ENCODE measurements around the gene PSMB4. TPM values are rescaled to one million over a fixed set of nuclear protein-coding genes. Genes with fewer than 3 reads are reported as not detected.
"Not testable (repeated sequence)": the region's sequence is repeated elsewhere in the genome, so short reads cannot be mapped to it uniquely, and the experiment has no call there.

PSMB4 gene
- total RNA-seq, 2 donors from 2014 or later, result 179 to 273 TPM

GRCh38 chr1:151435174-151435573, 35.8 kb downstream of the PSMB4 start:
- Histone ChIP-seq H3K4me1 (no peaks in the 10 kb centered on the region), H3K9me3 (no peaks in the 10 kb centered on the region), H3K36me3 (peaks cover 3% of the 10 kb centered on the region), H3K27me3 (no peaks in the 10 kb centered on the region), H3K4me3 (no peak overlapping the region), H3K27ac (no peak overlapping the region), H3K9ac (ENCODE audit: low read depth in 2 of 2, low read length in 2 of 2) (no peak overlapping the region)
- TF ChIP-seq, protein P1, sequence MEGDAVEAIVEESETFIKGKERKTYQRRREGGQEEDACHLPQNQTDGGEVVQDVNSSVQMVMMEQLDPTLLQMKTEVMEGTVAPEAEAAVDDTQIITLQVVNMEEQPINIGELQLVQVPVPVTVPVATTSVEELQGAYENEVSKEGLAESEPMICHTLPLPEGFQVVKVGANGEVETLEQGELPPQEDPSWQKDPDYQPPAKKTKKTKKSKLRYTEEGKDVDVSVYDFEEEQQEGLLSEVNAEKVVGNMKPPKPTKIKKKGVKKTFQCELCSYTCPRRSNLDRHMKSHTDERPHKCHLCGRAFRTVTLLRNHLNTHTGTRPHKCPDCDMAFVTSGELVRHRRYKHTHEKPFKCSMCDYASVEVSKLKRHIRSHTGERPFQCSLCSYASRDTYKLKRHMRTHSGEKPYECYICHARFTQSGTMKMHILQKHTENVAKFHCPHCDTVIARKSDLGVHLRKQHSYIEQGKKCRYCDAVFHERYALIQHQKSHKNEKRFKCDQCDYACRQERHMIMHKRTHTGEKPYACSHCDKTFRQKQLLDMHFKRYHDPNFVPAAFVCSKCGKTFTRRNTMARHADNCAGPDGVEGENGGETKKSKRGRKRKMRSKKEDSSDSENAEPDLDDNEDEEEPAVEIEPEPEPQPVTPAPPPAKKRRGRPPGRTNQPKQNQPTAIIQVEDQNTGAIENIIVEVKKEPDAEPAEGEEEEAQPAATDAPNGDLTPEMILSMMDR (IDR thresholded peaks at IDR 0.05), result no peak
- intact Hi-C loops (cut with DNase I), result no loop called here
- DNase-seq, result no peak

- TF ChIP-seq, protein P1 (IDR thresholded peaks at IDR 0.05), result no peak
- no peak for DNase-seq
- Histone ChIP-seq H3K27me3 (no peaks in the 10 kb centered on the region), H3K4me1 (no peaks in the 10 kb centered on the region), H3K9me3 (no peaks in the 10 kb centered on the region), H3K27ac (no peak overlapping the region), H3K9ac (ENCODE audit: low read depth in 2 of 2, low read length in 2 of 2) (no peak overlapping the region), H3K36me3 (no peaks in the 10 kb centered on the region), H3K4me3 (no peak overlapping the region)
- intact Hi-C loops (cut with DNase I), result no loop called here
Measured at GRCh38 chr1:151436985-151437384, 37.6 kb downstream of the PSMB4 start.

- H3K4me1 ChIP-seq; H3K27me3 ChIP-seq; H3K9me3 ChIP-seq; DNase-seq; H3K9ac ChIP-seq (ENCODE audit: low read depth in 2 of 2, low read length in 2 of 2); H3K27ac ChIP-seq; intact Hi-C loops (cut with DNase I); H3K4me3 ChIP-seq; H3K36me3 ChIP-seq: not testable (repeated sequence)
Measured at GRCh38 chr1:151437396-151437795, 38.0 kb downstream of the PSMB4 start.

DNA sequence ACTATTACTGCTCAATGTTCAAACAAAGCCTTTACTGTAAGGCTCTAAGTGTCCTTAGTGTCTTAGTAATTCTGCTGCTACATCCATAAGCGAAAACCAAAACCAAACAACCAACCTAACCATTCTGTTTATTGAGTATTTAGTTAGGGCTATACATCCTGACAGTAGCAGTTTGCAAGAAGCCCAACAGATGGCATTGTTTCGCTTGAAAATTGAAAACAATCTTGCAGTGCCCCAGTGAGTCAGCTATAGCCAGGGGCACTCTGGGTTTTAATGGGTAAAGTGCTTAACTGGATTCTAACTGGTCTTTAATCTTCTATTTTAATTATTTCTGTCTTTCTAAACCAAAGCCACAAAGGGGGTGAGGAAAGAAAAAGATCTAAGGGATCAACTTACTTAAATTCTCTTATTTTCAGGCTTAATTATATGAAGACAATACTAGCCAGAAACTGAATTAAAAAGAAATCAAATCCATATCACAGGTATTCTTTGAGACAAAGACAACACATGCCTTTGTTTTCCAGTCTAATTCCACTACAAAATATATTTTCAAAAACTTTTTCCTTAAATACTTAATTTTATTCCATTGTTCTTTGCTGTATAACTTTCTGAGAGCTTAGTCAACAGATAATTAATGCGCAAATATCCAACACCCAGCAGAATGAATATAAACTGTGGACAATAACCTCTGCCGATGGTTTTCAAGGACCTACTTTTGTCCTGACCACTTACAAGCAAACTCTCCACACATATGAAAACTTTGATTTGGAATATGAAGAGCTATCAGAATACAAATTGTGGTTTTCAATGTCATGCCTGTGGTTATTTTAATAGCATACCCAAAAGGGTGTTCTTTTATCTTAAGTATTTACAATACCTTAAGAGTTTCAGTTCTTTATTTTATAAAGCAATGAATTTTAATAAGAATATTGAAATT, 44.7 kb downstream of the PSMB4 start:
- H3K9ac ChIP-seq (ENCODE audit: low read depth in 2 of 2, low read length in 2 of 2), result no peak overlapping the region
- TF ChIP-seq, protein P1 (IDR thresholded peaks at IDR 0.05), result peak; percentile 77
- H3K36me3 ChIP-seq, result no peaks in the 10 kb centered on the region
- no peaks in the 10 kb centered on the region for H3K9me3 ChIP-seq
- no peaks in the 10 kb centered on the region for H3K4me1 ChIP-seq
- H3K27ac ChIP-seq, result no peak overlapping the region
- DNase-seq, result peak; percentile 79
- intact Hi-C loops (cut with DNase I), result loop anchor here (10.0 kb wide), 2 partner anchors 151 to 291 kb away; no protein-coding TSS in a partner anchor
- H3K4me3 ChIP-seq, result no peak overlapping the region
- H3K27me3 ChIP-seq, result no peaks in the 10 kb centered on the region

GRCh38 chr1:151444783-151445177, 45.4 kb downstream of the PSMB4 start:
- TF ChIP-seq, protein P1 (IDR thresholded peaks at IDR 0.05), result no peak
- H3K9me3 ChIP-seq, result no peaks in the 10 kb centered on the region
- no peaks in the 10 kb centered on the region for H3K27me3 ChIP-seq
- intact Hi-C loops (cut with DNase I), result loop anchor here (10.0 kb wide), 2 partner anchors 150 to 290 kb away; no protein-coding TSS in a partner anchor
- H3K36me3 ChIP-seq, result no peaks in the 10 kb centered on the region
- no peak overlapping the region for H3K27ac ChIP-seq
- H3K4me3 ChIP-seq, result no peak overlapping the region
- H3K4me1 ChIP-seq, result no peaks in the 10 kb centered on the region
- no peak overlapping the region for H3K9ac ChIP-seq (ENCODE audit: low read depth in 2 of 2, low read length in 2 of 2)
- no peak for DNase-seq

GRCh38 chr1:151447696-151448095, 48.3 kb downstream of the PSMB4 start:
- TF ChIP-seq, protein P1 (IDR thresholded peaks at IDR 0.05), result no peak
- H3K4me1 ChIP-seq, result no peaks in the 10 kb centered on the region
- intact Hi-C loops (cut with DNase I), result loop anchor here (10.0 kb wide), 2 partner anchors 147 to 287 kb away; no protein-coding TSS in a partner anchor
- H3K4me3 ChIP-seq, result no peak overlapping the region
- no peaks in the 10 kb centered on the region for H3K36me3 ChIP-seq
- no peak for DNase-seq
- H3K9ac ChIP-seq (ENCODE audit: low read depth in 2 of 2, low read length in 2 of 2), result no peak overlapping the region
- H3K27ac ChIP-seq, result no peak overlapping the region
- no peaks in the 10 kb centered on the region for H3K27me3 ChIP-seq
- no peaks in the 10 kb centered on the region for H3K9me3 ChIP-seq
